ENCODE results near the gene FADS2.

FADS2 gene

GRCh38 chr11:61907282-61907681 lies 79.2 kb downstream of the FADS2 start:
- no peak for DNase-seq (ENCODE audit: low read depth)

GRCh38 chr11:61907871-61908729 lies 80.0 kb downstream of the FADS2 start:
- DNase-seq (ENCODE audit: low read depth): no peak

DNA sequence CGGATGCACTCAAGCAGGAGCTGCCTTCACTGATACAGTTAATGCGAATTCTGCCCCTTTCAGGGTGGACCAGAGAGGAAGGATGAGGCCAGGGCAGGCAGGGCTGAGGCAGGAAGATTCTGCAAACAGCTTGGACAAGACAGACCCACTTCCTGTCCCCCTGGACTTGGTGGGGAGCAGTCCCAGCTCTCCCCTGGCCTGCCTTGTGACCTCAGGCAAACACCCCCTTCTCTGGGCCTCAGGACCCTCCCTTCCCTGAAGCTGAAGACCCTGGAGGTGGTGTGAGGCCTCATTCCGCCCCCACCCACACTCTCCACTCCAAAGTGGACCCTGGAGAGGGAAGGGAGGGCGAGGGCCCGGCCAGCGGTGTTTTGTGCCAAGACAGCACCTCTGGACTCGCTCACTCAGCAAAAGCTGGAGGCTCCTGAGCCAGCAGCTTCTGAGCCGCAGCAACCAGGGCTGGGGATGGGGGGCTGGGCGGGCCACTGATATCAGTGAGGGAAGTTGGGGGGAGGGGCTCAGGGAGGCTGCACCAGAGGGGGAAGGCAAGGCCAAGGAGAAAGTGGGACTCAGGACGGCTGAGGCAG lies 80.7 kb downstream of the FADS2 start:
- DNase-seq (ENCODE audit: low read depth): no peak

- DNase-seq (ENCODE audit: low read depth): no peak
Observed at GRCh38 chr11:61910187-61911127, 82.4 kb downstream of the FADS2 start.

GRCh38 chr11:61911128-61911700 lies 83.1 kb downstream of the FADS2 start:
- no peak for DNase-seq (ENCODE audit: low read depth)

DNA sequence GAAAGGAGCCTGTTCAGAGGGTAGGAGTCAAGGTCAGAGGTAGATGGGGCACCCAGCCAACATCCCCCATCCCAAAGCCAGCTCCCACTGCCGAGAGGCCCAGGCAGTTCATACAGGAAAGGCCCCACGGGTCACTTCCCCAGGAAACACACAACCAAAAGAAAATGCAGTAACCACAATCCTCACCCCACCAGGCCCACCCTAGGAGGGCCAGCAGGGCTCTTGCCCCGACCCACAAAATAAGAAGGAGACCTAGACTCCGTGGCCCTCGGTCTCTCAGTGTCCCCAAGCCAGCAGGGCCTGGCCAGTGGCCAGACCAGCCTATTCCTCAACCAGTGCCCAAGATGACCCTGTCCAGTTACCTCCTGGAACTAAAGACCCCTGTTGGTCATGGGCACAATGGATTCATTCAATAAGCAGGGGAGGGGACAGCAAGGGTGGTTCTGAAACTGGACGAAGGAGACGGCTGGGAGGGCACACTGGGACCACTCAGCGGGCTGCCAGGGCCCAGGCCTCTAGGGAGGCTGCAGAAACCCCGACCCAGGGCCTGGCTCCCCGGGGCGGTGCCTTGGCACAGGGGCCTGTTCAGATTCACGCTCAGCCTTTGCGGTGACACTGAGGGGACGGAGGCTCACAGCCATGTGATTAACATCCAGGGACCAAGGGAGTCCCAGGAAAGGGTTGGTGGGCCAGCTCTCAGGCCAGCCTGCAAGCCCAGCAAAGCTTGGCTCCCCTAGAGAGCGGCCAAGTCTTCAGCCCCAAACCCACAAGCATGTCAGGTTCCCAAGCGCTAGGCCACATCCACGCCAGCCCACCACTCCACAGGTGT lies 83.8 kb downstream of the FADS2 start:
- no peak for DNase-seq (ENCODE audit: low read depth)

GRCh38 chr11:61912530-61912898 lies 84.4 kb downstream of the FADS2 start:
- no peak for DNase-seq (ENCODE audit: low read depth)

DNA sequence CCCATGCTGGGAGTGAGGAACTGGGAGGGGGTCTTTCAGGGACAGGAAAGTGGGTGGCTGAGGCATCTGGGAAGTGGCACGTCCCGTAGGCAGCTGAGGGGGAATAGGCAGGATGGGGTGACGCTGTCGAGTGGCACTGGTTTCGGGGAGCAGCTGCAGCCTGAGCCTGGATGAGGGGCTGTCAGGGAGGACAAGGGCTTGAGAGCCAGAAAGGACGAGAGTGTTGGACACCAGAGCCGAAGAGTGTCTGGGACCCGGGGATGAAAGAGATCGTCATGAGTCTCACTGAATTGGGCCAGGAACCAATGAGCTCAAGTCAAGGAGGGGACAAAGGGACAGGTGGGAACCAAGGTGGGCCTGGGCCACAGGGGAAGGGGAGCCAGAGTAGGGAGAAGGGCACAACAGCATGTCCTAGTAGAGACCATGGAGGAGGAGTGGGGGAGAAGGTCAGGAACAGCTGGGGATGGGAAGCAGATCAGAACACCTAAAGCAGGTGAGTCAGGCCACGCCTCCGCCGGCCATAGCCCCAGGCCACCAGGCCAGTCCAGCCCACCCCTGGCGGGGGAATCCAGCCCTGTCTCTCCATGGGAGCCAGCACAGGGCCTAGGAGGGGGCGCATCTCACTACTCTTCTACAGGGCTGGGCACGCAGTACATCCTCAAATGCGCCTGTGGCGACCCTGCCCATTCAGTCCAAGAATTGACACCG lies 85.0 kb downstream of the FADS2 start:
- no peak for DNase-seq (ENCODE audit: low read depth)

DNA sequence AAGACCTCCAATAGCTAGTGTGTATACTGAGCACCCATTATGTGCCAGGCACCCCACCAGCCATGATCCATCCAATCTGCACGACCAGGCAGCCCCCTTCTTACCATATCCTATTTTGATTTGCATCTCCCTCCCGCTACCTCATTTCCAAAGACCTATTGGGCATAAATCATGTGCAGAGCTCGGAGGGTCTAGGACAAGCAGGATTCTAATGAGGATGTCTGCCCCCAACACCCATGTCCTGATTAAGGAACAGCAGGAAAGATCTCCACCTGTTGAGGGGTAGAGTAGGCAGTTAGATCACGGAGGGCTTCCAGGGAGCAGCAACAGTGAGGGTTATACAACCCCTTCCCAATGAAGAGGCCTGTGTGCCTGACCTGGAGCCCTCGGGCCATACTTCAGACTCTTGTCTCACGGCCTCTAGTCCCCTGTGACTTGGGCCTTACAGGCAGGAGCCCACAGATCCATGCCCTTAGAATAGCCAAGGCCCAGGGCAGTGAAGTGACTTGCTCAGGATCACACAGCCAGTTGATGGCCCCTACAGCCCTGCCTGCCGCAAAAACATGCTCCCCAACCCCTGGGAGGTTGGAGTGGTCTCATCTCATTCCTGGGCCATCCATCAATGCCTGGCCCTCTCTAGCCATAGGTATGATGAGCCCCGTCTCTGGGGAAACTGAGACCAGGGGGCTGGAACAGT lies 85.7 kb downstream of the FADS2 start:
- DNase-seq (ENCODE audit: low read depth): no peak

- DNase-seq (ENCODE audit: low read depth): no peak
Observed at GRCh38 chr11:61914471-61915171, 86.5 kb downstream of the FADS2 start.

- no peak for DNase-seq (ENCODE audit: low read depth)
Observed at GRCh38 chr11:61916737-61917333, 88.7 kb downstream of the FADS2 start.

Measured in non-pigmented ciliary epithelial cell (primary cell).